ENCODE measurements around the gene SLC35E4.

Gene SLC35E4

GRCh38 chr22:30635273-30636225, at the start of gene SLC35E4:
Gene SLC35E4 (plus strand): TSS chr22:30635781. CDS start chr22:30636451, 670 bp downstream.
- TF ChIP-seq CTCF (conservative IDR thresholded peaks at IDR 0.05): no peak
- peak within 1 kb of the TSS; percentile 65 for H3K27ac ChIP-seq

GRCh38 chr22:30586414-30586813, 49.2 kb upstream of the SLC35E4 start:
- no peak overlapping the region for H3K27ac ChIP-seq
- no peak for TF ChIP-seq CTCF (conservative IDR thresholded peaks at IDR 0.05)

- H3K27ac ChIP-seq: peak overlapping the region; percentile 87
- TF ChIP-seq CTCF (conservative IDR thresholded peaks at IDR 0.05): no peak
These were observed 44.4 kb upstream of the SLC35E4 start for GRCh38 chr22:30591191-30591587.

- peak within 1 kb of the TSS; percentile 87 for H3K27ac ChIP-seq
- no peak for TF ChIP-seq CTCF (conservative IDR thresholded peaks at IDR 0.05)
These were observed 43.8 kb upstream of the SLC35E4 start, which contains the start of gene PES1 for GRCh38 chr22:30591588-30592359. Gene PES1 (minus strand): TSS chr22:30591910. CDS start chr22:30591833, 77 bp downstream.

- peak overlapping the region; percentile 87 for H3K27ac ChIP-seq
These were observed 43.2 kb upstream of the SLC35E4 start for GRCh38 chr22:30592360-30592713.

- H3K27ac ChIP-seq: no peak overlapping the region
- no peak for TF ChIP-seq CTCF (conservative IDR thresholded peaks at IDR 0.05)
These were observed 39.4 kb upstream of the SLC35E4 start for GRCh38 chr22:30596199-30596598.

- no peak overlapping the region for H3K27ac ChIP-seq
- no peak for TF ChIP-seq CTCF (conservative IDR thresholded peaks at IDR 0.05)
These were observed 38.7 kb upstream of the SLC35E4 start for GRCh38 chr22:30596886-30597285.
